Measurements from ENCODE around the gene DCUN1D3. TPM values are rescaled to one million over a fixed set of nuclear protein-coding genes. Genes with fewer than 3 reads are reported as not detected.

Gene DCUN1D3
- total RNA-seq, 1 experiment from 2014 or later = 14.6 TPM

- H3K9me3 ChIP-seq (ENCODE audit: insufficient read depth, low read depth) = no peaks in the 10 kb centered on the region
- ChIA-PET POLR2A (ENCODE audit: unreplicated experiment) (no interaction called here), CTCF (interaction anchor here (1.2 kb wide), 1 partner anchor 70 kb away, joined by 3 read pairs; no protein-coding TSS in a partner anchor)
- H4K20me1 ChIP-seq (ENCODE audit: insufficient read depth) = no peaks in the 10 kb centered on the region
- 0 out of 2 replicates have a peak, but pooled peaks cover 6% of the 10 kb centered on the region for H3F3A ChIP-seq (ENCODE audit: insufficient read depth, low read depth)
- intact Hi-C loops (cut with micrococcal nuclease; ENCODE audit: unreplicated experiment) = no loop called here
- TF ChIP-seq CTCF (conservative IDR thresholded peaks at IDR 0.05) (no peak), EZH2 (IDR thresholded peaks at IDR 0.05; ENCODE audit: low read depth) (no peak)
- BruUV-seq (replicated peaks) = no TSS peak
- H3K4me3 ChIP-seq = no peak overlapping the region
- 0 out of 2 replicates have a peak, but pooled peaks cover 3% of the 10 kb centered on the region for H3K36me3 ChIP-seq (ENCODE audit: low read depth)
- H3K4me1 ChIP-seq (replicated peaks; ENCODE audit: insufficient read depth) = no peaks in the 10 kb centered on the region
- no peaks in the 10 kb centered on the region for H3K79me2 ChIP-seq (ENCODE audit: low read depth)
- H3K27me3 ChIP-seq (ENCODE audit: insufficient read depth, low read depth) = no peaks in the 10 kb centered on the region
- no peak overlapping the region for H2AFZ ChIP-seq
- no peak for DNase-seq
- no peaks in the 10 kb centered on the region for H3K9me2 ChIP-seq (ENCODE audit: insufficient read depth)
- no peak overlapping the region for H3K27ac ChIP-seq
- H3K4me2 ChIP-seq = no peak overlapping the region
These were observed 19.9 kb upstream of the DCUN1D3 start for GRCh38 chr16:20920091-20920490.

- Histone ChIP-seq H3K4me2 (no peak overlapping the region), H3K4me3 (no peak overlapping the region), H4K20me1 (ENCODE audit: insufficient read depth) (no peaks in the 10 kb centered on the region), H3K27me3 (ENCODE audit: insufficient read depth, low read depth) (no peaks in the 10 kb centered on the region), H3K27ac (no peak overlapping the region), H3K36me3 (ENCODE audit: low read depth) (0 out of 2 replicates have a peak, but pooled peaks cover 3% of the 10 kb centered on the region), H3K4me1 (replicated peaks; ENCODE audit: insufficient read depth) (peaks cover 13% of the 10 kb centered on the region), H2AFZ (no peak overlapping the region), H3K9me2 (ENCODE audit: insufficient read depth) (no peaks in the 10 kb centered on the region), H3K9me3 (ENCODE audit: insufficient read depth, low read depth) (no peaks in the 10 kb centered on the region), H3F3A (ENCODE audit: insufficient read depth, low read depth) (peaks cover 12% of the 10 kb centered on the region; the same call in 1 of the 2 replicates), H3K79me2 (ENCODE audit: low read depth) (peaks cover 5% of the 10 kb centered on the region; the same call in 1 of the 2 replicates)
- no peak for TF ChIP-seq EZH2 (IDR thresholded peaks at IDR 0.05; ENCODE audit: low read depth)
- TF ChIP-seq CTCF (conservative IDR thresholded peaks at IDR 0.05) = no peak
- BruUV-seq (replicated peaks) = no TSS peak
- intact Hi-C loops (cut with micrococcal nuclease; ENCODE audit: unreplicated experiment) = no loop called here
- POLR2A ChIA-PET (ENCODE audit: unreplicated experiment) = no interaction called here
- CTCF ChIA-PET = no interaction called here
- DNase-seq = no peak
These were observed 18.5 kb upstream of the DCUN1D3 start for GRCh38 chr16:20918486-20919239.

- no peak for TF ChIP-seq CTCF (conservative IDR thresholded peaks at IDR 0.05)
- TF ChIP-seq EZH2 (IDR thresholded peaks at IDR 0.05; ENCODE audit: low read depth) = no peak
- peaks cover 15% of the 10 kb centered on the region for H3K79me2 ChIP-seq (ENCODE audit: low read depth)
- no TSS peak for BruUV-seq (replicated peaks)
- no peak overlapping the region for H3K4me3 ChIP-seq
- H3K9me3 ChIP-seq (ENCODE audit: insufficient read depth, low read depth) = no peaks in the 10 kb centered on the region
- no peaks in the 10 kb centered on the region for H3K27me3 ChIP-seq (ENCODE audit: insufficient read depth, low read depth)
- 0 out of 2 replicates have a peak, but pooled peaks cover 3% of the 10 kb centered on the region for H3K36me3 ChIP-seq (ENCODE audit: low read depth)
- CTCF ChIA-PET = no interaction called here
- H3F3A ChIP-seq (ENCODE audit: insufficient read depth, low read depth) = peaks cover 27% of the 10 kb centered on the region
- POLR2A ChIA-PET (ENCODE audit: unreplicated experiment) = no interaction called here
- no peaks in the 10 kb centered on the region for H3K9me2 ChIP-seq (ENCODE audit: insufficient read depth)
- H3K4me2 ChIP-seq = no peak overlapping the region
- H2AFZ ChIP-seq = no peak overlapping the region
- DNase-seq = no peak
- intact Hi-C loops (cut with micrococcal nuclease; ENCODE audit: unreplicated experiment) = no loop called here
- H4K20me1 ChIP-seq (ENCODE audit: insufficient read depth) = no peaks in the 10 kb centered on the region
- peaks cover 30% of the 10 kb centered on the region for H3K4me1 ChIP-seq (replicated peaks; ENCODE audit: insufficient read depth)
- no peak overlapping the region for H3K27ac ChIP-seq
These were observed 16.8 kb upstream of the DCUN1D3 start for GRCh38 chr16:20916942-20917341.
